Amygdala (tissue), 56 donors: ENCODE data around the gene CCDC152.
A peak's percentile ranks its signal among the peaks of the same experiment; 100 is the strongest.
"Not testable (repeated sequence)": the region's sequence is repeated elsewhere in the genome, so short reads cannot be mapped to it uniquely, and the experiment has no call there.

Experiments used
- DNase-seq, 56 donors: peaks; one replicate each; lab custom pipeline; 2025; lab: John Stamatoyannopoulos, UW

Gene CCDC152

DNA sequence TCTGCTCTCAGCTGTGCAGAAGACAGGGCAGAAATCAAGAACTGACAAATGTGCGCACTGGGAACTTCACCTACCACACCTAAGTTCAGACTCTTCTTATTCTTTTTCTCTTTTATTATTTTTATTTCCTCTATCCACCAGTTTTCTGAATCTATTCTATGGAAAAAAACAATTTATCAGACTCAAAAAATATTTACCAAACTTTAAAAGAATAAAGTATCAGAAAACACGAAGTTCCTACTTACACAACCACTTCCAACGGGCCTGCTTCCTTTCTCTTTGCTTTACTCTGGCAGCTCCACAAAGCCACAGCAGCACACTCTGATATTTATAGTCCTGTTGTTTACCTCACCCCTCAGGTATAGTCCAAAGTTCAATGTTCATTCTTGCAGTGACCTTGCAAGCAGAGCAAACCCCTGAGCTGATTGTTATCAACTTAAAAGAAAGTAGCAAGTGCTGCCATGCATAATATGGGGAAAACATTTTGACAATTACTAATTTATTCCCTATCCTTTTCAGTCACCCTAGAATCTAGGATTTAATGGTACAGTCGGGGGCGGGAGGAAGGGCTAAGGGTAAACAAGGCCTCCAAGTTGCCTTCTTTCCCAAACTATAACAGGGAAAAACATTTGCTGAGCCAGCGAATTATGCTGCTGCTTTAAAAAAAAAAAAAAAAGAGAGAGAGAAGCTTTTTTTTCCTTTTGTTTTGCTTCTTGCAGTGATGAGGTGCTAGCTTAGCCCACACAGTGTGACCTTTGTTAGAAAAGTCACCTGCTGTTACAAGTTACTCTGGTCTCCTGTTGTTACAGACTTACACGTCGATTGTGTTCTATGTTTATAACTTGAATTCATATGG, 55.2 kb downstream of the CCDC152 start, which contains the start of gene SELENOP:
Gene SELENOP, minus strand, starts transcription at position 302 of the 856 bp plus-strand sequence. CDS start 3,539 bp downstream, outside the sequence.
- peak in 41 of 56 donors; percentile 2 to 76 (median 33) for DNase-seq

DNA sequence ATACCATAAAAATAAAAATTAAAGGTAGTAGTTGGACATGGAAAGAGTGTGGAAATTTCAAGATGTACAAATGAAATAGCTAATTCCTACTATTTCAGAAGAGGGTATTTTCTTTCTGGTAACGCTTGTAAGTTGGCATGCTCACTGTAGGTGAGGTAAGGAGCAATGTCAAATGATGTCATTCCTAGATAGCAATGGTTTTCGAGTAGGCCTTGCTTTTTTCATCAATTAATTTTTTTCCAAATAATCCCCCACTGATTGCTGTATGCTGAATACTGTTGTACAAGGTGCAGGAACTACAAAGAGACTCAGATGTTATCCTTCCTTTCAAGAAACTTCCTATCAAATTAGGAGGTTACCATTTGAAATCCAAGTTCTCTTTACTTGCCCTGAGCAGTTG, 56.0 kb downstream of the CCDC152 start:
- DNase-seq: no peak

DNA sequence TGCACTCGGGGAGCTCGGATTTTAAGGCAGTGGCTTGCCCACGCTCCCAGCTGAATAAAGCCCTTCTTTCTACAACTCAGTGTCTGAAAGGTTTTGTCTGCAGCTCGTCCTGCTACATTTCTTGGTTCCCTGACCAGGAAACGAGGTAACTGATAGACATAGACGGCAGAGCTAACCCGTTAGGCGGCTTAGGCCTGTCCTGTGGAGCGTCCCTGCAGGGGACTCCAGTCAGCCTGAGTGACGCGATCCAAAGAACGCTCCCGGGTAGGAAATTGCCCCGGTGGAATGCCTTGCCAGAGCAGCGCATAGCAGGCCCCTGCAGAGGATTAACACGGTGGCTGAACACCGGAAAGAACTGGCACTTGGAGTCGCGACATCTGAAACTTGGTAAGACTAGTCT, 56.9 kb downstream of the CCDC152 start:
- peak in 27 of 56 donors; percentile 3 to 45 (median 23) for DNase-seq

DNA sequence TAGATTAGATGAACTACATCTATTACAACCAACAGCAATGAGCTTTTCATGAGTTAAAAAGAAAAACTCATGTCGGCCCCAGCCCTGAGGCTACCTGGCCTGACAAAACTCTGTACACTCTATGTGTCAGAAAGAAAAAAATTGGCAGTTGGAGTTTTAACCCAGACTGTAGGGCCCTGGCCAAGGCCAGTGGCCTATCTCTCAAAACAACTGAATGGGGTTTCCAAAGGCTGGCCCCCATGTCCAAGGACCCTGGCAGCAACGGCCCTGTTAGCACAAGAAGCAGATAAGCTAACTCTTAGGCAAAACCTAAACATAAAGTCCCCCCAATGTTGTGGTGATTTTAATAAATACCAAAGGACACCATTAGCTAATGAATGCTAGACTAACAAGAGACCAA, 59.9 kb downstream of the CCDC152 start:
- DNase-seq: not testable (repeated sequence)

DNA sequence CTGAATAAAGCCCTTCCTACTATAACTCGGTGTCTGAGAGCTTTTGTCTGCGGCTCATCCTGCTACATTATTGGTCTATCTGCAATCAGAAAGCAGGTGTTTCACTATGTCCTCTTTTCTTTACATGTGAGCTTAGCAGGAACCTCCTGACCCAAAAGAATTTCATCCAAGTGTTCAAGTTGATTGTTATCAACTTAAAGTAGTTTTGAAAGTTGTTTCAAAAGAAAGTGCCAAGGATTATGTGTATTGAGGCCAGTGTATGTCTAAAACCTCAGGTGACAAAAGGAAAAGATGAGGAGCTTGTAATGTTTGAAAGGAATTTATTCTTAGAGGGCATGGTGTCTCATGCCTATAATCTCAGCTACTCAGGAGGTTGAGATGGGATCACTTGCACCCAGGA, 63.1 kb downstream of the CCDC152 start:
- DNase-seq: no peak

DNA sequence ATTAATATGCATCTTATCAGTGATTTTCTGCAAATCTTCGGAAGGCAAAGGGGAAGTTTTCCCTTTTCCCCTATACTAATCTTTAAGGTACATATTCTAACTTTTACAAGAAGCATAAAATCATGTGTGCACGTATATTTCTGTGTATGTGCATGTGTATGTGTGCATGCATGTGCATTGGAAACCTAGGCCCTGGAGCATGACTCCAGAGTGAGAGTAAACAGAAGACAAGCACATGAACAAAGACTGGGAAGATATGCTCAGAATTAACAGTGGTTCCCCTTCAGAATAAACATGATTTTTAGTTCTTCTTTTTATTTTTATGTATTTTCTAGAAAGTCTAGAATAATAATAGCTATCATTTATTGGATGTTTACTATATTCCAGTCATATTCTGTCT, 65.9 kb downstream of the CCDC152 start:
- DNase-seq: no peak

DNA sequence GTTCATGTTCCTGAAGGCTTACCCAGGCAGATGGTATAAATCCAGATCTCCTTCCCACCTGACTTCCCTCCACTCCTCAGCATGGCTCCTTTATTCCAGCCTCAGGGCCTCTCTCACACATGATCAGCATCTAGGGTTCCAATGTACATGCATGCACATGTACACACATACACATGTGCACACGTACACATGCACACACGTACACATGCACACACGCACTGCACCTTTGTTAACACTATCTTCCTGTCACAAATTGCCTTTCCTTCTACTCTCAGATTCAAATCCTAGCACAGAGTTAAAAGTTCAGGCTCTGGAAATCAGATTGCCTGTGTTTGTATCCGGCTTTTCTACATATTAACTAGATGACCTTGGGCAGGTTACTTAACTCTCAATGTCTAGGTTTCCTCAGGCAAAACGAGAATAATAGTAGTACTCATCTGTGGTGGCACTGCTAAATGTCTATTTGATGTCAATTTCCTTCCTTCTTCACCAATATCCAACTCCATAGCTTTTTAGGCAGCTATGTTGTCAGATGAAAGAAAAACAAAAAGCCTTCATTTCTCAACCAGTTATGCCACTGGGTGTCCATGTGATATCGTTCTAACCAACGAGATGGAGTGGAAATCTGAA, 67.8 kb downstream of the CCDC152 start:
- DNase-seq: no peak

DNA sequence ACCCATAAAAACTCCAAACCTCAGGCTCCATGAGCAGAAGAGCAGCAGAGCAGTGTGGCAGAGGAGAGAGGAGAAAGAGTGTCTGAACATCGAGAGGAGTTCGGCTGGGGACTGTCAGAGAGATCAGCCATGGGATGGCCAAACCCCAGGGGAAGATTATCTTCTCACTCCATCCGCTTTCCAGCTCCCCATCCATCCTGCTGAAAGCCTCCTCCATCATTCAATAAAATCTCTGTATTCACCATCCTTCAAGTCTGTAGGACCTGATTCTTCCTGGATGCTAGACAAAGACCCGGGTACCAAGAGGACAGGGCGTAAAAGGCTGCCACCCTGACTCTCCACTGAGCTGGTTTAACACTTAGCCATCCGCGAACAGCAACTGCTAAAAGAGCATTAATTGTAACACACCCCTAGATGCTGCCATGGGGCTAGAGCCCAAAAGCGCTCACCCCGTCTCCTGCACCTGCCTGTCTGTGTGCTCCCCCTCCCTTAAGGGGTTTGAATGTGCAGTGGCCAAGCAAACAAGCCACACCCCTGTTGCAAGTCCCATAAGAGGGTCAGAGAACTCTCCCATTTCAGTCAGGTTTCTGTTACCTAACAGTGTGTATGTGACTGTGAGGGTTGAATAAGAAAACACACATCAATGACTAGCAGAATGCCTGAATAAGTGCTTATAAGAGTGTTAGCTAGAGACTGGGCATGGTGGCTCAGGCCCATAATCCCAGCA, 69.0 kb downstream of the CCDC152 start:
- no peak for DNase-seq

DNA sequence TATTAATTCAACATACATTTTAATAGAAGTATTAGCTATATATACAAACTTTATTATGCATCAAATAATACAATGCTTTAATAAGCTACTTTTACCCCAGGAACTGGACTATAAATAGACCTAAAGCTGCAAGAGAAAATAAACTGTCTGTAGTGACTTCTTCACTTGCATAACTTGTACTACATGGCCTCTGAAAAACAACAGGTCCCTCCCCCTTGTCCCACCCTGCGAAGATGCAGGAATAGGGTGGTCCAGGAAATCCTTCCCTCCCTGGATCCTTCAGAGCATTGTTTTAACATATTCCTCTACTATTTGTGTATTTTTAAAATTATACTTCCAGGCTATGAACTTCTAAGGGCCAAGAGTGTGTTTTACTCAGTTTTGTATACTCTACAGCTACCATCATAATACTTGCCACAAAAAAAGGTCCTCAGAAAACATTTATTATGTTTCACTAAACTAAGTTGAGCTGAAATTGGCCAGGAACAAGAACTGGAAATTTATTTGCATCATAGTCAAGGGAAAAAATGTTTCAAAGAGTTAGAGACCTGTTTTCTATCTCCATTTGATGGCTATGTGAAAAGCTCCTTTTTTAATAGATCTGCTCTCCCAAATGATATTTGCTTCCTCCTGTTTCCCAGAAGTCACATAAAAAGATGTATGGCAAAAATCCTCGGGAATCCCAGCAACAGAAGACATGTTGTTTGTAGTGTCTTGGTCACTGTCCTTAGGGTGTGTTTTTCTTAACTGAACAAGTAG, 70.3 kb downstream of the CCDC152 start:
- DNase-seq: no peak

DNA sequence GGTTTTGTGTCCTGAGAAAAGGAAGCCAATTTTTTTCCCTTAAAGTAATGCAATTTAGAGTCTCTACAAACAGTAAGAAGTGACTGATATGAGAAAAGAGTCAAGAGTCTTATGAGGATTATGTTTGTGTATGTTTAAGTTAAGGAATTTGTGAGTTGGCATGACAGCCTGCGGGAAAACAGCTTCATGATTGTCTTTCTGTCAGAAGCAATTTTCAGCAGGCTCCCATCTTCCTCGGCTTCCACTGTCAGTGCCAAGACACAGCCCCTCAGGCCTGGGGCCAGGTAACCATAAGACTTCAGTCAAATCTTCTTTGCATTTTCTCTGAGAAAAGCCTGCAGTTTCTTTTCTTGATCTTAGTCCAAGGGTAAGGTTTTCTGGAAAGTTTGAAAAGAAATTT, 72.1 kb downstream of the CCDC152 start:
- DNase-seq: no peak

DNA sequence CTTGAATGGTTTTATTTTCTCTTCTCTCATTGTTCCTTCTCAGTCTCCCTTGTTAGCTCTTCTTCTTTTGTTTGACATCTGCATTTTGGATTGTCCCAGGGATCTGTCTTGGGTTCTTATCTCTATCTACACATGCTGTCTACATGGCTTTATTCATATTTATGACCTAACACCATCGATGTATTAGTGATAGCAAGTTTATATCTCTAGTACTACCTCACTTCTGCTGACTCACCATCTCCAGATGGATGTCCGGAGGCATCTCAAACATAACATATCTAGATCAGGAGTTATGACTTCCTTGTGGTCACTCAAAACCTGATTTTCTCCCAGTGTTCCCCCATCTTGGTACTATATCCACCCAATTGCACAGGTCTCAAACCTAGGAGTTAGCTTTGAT, 74.3 kb downstream of the CCDC152 start:
- no peak for DNase-seq

DNA sequence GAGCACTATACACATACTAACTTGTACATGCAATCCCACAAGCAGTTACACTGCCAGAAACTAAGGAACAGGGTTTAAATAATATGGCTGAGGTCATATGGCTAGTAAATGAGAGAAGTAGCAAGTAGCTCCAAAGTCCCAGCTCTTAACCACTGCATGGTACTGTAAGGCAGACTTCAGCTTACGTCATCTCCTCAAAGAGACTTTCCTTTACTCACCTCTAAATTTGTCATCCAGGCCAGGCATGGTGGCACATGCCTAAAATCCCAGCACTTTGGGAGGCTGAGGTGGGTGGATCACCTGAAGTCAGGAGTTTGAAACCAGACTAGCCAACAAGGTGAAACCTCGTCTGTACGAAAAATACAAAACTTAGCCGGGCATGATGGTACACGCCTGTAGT, 75.4 kb downstream of the CCDC152 start:
- DNase-seq: no peak

DNA sequence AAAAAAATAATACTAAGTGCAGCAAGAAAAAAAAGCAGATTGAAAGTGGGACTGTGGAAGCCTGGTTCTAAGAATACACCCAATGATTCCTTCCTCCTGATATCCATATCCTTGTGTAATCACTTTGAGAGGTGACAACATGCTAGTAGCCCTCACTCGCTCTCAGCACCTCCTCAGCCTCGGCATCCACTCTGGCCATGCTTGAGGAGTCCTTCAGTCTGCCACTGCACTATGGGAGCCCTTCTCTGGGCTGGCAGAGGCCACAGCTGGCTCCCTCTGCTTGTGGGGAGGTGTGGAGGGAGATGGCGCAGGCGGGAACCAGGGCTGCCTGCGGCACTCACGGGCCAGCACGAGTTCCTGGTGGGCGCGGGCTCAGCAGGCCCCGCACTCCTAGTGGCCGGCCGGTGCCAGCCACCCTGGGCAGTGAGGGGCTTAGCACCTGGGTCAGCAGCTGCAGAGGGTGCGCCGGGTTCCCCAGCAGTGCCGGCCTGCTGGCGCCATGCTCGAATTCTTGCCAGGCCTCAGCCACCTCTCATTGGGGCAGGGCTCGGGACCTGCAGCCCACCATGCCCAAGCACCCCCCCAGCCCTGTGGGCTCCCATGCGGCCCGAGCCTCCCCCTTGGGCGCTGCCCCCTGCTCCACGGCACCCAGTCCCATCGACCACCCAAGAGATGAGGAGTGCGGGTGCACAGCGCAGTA, 79.6 kb downstream of the CCDC152 start:
- DNase-seq: no peak

DNA sequence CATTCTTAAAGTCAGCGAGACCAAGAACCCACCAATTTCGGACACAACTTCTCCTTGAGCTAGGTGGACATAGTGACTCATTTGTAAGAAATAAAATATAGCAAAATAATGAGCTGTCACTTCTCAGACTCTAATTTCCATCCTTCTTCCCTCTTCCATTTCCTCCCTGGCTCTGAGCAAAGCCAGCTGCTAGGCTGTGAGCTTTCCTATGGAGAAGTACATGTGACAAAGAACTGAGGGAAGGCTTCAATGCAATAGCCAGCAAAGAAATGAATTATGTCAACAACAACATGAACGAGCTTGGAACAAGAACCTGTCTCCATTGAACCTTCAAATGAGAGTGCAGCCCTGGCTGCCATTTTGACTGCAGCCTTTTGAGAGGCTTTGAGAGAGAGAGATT, 81.0 kb downstream of the CCDC152 start:
- DNase-seq: no peak

DNA sequence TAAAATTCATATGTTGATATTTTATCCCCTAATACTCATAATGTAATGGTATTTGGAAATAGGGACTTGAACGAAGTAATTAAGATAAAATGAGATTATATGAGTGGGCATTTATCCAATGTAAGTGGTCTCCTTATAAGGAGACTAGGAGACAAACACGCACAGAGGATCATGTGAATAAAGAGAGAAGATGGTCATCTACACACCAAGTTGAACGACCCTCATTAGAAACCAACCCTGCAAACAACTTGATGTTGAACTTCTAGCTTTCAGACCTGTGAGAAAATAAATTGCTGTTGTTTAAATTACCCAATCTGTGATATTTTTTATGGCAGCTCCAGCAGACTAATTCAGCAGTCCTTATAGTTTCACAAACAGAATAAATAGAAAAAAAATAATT, 82.6 kb downstream of the CCDC152 start:
- no peak for DNase-seq

DNA sequence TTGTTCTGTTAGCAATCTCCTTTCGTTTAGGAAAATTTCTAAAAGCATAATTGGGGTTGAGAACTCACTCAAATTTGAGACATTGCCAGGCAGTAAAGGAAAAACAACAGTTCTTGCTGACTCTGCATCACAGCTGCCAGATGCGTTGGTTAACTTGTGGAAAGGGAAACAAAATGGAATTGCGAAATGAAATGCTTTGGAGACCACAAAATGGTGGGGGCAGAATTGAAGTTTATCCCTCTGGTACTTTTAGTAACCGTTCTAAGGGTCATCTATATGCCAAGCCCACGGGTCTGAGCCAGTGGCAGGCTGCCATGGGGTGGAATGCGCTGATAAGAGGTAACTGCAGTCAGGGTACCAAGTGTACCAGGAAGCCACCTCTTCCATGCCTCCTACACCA, 83.7 kb downstream of the CCDC152 start:
- peak in 1 of 56 donors; percentile 1 for DNase-seq

DNA sequence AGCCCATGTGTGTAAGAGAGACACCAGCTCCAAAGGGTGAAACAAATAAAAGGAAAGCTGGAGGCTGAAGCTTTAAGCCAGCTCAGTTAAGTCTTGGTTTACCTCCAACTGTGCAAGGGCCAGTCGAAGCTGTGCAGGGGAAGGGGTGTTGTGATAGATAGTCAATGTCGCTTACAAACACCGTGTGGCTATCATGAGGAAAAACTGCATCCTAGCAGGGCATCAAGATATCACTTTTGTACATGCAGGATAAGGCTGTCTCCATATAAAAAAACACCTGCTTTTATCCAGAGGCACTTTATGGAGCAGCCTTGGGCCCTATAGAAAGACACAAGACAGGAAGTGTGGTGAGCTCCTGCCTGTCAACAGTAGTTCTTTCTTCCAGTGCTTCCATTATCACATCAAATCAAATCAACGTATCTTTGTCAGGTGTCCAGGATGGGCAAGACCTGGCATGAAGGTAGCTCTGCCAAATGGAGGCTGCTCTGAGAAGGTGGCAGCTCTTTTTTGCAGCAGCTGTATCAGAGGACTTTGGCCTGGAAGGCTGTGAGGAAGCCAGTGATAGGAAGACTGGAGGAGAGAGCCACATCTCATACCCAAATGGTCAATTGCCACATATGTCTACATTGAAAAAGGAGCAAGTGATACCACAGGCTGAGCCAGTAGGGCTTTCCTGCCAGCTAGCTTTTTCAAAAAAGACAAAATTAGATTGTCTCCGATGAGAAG, 84.4 kb downstream of the CCDC152 start:
- DNase-seq: no peak

DNA sequence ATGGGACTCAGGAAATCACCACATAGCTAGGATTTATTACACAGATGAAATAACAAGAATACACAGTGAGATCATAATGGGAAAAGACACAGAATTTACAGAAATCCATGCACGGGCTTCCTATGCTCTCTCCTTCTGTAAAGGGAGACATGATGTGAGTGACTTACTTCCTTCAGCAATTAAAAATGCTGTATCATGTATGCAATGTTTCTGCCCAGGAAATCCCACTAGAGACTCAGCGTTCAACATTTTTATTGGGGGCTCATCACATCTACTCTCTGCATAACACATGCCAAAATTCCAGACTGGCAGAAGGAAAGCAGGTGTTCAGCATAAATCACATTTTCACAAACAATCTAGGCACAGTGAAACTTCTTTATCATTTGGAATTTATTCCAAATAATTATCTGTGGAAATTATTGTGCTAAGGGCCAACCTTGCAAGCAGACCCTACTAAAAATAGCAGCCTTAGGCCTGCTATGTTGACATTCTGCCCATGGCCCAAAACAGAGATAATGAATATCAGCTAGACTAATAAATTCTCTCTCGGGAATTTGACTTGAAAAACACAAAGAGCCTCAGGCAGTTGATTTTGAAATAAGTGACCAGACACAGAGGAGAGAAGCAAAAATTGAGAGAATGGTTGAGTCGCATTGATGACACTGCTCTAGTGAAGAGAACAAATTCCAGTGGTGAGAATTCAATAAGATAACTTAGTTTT, 86.5 kb downstream of the CCDC152 start:
- no peak for DNase-seq
